OCI-LY3 (cell line): ENCODE data around the gene PTPRN2.
"Not testable (repeated sequence)": the region's sequence is repeated elsewhere in the genome, so short reads cannot be mapped to it uniquely, and the experiment has no call there.

ENCODE experiments used
- H2AFZ ChIP-seq: fragments of 200-600, 300-600 bp; shearing (Covaris generic); 2 replicates; pipeline ENCODE4 v1.6.0; 2014; ENCODE audit warnings: antibody characterized with exemption, low read depth, low read length
- H3K27ac ChIP-seq: fragments of 200-600, 300-600 bp; sonication (generic); 2 replicates; pipeline ENCODE4 v1.5.1; 2014; ENCODE audit warnings: mild to moderate bottlenecking, low read length, moderate library complexity, mixed read lengths
- H3K27me3 ChIP-seq: fragments of 200-600, 300-600 bp; sonication (generic); 2 replicates; pipeline ENCODE4 v1.6.1; 2014; ENCODE audit warnings: low read depth, low read length, mixed read lengths
- H3K36me3 ChIP-seq: fragments of 200-600, 300-600 bp; sonication (generic); replicated peaks from 2 replicates; pipeline ENCODE3; 2014; ENCODE audit warnings: low read depth, low read length, mixed read lengths
- H3K4me1 ChIP-seq: fragments of 300-600, 200-600 bp; sonication (generic); 2 replicates; pipeline ENCODE4 v1.6.1; 2014; ENCODE audit warnings: low read length, mixed read lengths
- H3K4me2 ChIP-seq: fragments of 200-600, 300-600 bp; sonication (generic); 2 replicates; pipeline ENCODE4 v1.6.1; 2014; ENCODE audit warnings: low read length, mixed read lengths
- H3K4me3 ChIP-seq: fragments of 300-600, 200-600 bp; sonication (generic); 2 replicates; pipeline ENCODE4 v1.5.1; 2014; ENCODE audit warnings: antibody characterized with exemption, mild to moderate bottlenecking, low read length, moderate library complexity
- H3K79me2 ChIP-seq: fragments of 300-600, 200-600 bp; shearing (Covaris generic); 2 replicates; pipeline ENCODE4 v1.6.1; 2014; ENCODE audit warnings: mild to moderate bottlenecking, low read length, mixed read lengths
- H3K9ac ChIP-seq: fragments of 300-600, 200-600 bp; shearing (Covaris generic); 2 replicates; pipeline ENCODE4 v1.6.0; 2014; ENCODE audit warnings: mild to moderate bottlenecking, low read length, moderate library complexity
- H3K9me3 ChIP-seq: fragments of 200-600, 300-600 bp; shearing (Covaris generic); 2 replicates; pipeline ENCODE4 v1.6.1; 2014; ENCODE audit warnings: low read length, mixed read lengths; ENCODE audit not compliant: insufficient read depth
- H4K20me1 ChIP-seq: fragments of 200-600, 300-600 bp; sonication (generic); 2 replicates; pipeline ENCODE4 v1.6.1; 2016; ENCODE audit warnings: low read length, mixed read lengths; ENCODE audit not compliant: insufficient read depth
- CTCF ChIP-seq: fragments of 200-600, 300-600 bp; sonication (generic); IDR thresholded peaks from 2 replicates; pipeline ENCODE4 v1.5.1; 2014; ENCODE audit warnings: antibody characterized with exemption, low read length, low read depth
- EZH2phosphoT487 ChIP-seq: fragments of 200-600 bp; shearing (Covaris generic); IDR thresholded peaks from 2 replicates; pipeline ENCODE4 v1.6.1; 2018; ENCODE audit warnings: antibody characterized with exemption, mixed run types, low read depth

Gene PTPRN2

GRCh38 chr7:158420591-158421340, 166.9 kb downstream of the PTPRN2 start:
- H3K79me2 ChIP-seq = no peaks in the 10 kb centered on the region
- no peak overlapping the region for H3K9ac ChIP-seq
- no peaks in the 10 kb centered on the region for H3K36me3 ChIP-seq
- H4K20me1 ChIP-seq = no peaks in the 10 kb centered on the region
- no peaks in the 10 kb centered on the region for H3K4me1 ChIP-seq
- H3K27me3 ChIP-seq = no peaks in the 10 kb centered on the region
- H3K27ac ChIP-seq = no peak overlapping the region
- TF ChIP-seq CTCF (no peak), EZH2phosphoT487 (no peak)
- no peak overlapping the region for H3K4me2 ChIP-seq
- H3K4me3 ChIP-seq = no peak overlapping the region
- H3K9me3 ChIP-seq = peaks cover 4% of the 10 kb centered on the region
- H2AFZ ChIP-seq = no peak overlapping the region

GRCh38 chr7:158419238-158419785, 168.3 kb downstream of the PTPRN2 start:
- peaks cover 4% of the 10 kb centered on the region for H3K9me3 ChIP-seq
- no peak overlapping the region for H2AFZ ChIP-seq
- H3K4me2 ChIP-seq = no peak overlapping the region
- H3K27me3 ChIP-seq = no peaks in the 10 kb centered on the region
- H3K79me2 ChIP-seq = no peaks in the 10 kb centered on the region
- no peak overlapping the region for H3K9ac ChIP-seq
- no peaks in the 10 kb centered on the region for H3K36me3 ChIP-seq
- H3K27ac ChIP-seq = no peak overlapping the region
- H3K4me3 ChIP-seq = no peak overlapping the region
- TF ChIP-seq CTCF = no peak
- no peaks in the 10 kb centered on the region for H4K20me1 ChIP-seq
- no peaks in the 10 kb centered on the region for H3K4me1 ChIP-seq

DNA sequence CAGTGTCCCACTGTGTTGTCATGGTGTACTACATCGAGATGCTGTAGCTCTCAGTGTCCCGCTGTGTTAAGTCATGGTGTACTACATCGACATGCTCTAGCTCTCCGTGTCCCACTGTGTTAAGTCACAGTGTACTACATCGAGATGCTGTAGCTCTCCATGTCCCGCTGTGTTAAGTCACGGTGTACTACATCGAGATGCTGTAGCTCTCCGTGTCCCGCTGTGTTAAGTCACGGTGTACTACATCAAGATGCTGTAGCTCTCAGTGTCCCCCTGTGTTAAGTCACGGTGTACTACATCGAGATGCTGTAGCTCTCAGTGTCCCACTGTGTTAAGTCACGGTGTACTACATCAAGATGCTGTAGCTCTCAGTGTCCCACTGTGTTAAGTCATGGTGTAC, 169.2 kb downstream of the PTPRN2 start:
- not testable (repeated sequence) for H3K36me3 ChIP-seq, H2AFZ ChIP-seq, H3K27me3 ChIP-seq, H3K79me2 ChIP-seq, H3K9ac ChIP-seq, H3K27ac ChIP-seq, H4K20me1 ChIP-seq, H3K4me2 ChIP-seq, H3K4me3 ChIP-seq, H3K9me3 ChIP-seq, H3K4me1 ChIP-seq

DNA sequence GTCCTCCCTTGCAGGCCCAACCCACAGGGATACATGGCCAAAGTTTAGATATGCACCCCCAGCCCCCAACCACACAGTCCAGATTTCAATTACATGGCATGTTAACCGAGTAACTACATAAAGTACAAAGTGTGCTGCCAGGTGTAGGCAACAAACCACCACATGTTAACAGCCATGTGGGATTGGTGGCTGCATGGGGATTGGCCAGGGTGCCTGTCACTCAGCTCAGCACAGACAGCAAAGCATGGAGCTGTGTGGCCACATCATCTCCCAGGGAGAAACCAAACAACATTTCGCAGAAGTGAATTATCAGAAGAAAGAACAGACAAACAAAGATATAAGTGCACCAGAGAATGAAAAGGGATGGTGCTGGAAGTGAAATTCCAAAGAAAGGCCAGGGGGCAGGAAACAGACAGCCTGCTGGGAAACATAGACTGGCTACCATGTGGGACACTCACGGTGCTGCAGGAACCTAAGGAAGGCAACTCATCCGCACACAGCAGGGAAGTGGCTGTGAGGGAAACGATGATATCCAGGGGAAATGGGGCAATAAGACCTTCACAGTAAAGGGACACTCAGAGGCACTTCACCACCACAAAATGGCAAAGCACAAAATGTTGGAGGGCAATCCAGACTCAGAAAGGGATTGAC, 171.2 kb downstream of the PTPRN2 start:
- Histone ChIP-seq H3K27ac (no peak overlapping the region), H4K20me1 (no peaks in the 10 kb centered on the region), H3K36me3 (no peaks in the 10 kb centered on the region), H3K9me3 (peaks cover 4% of the 10 kb centered on the region), H3K4me1 (no peaks in the 10 kb centered on the region), H3K4me2 (no peak overlapping the region), H3K79me2 (no peaks in the 10 kb centered on the region), H3K9ac (no peak overlapping the region), H3K27me3 (no peaks in the 10 kb centered on the region), H2AFZ (no peak overlapping the region), H3K4me3 (no peak overlapping the region)
- TF ChIP-seq EZH2phosphoT487 = no peak
- TF ChIP-seq CTCF = no peak
